Fibroblast of peridontal ligament (primary cell): ENCODE results near the gene ANG.

Experiments
- DNase-seq: peaks from one replicate; pipeline ENCODE4 v3.0.0-alpha.2; 2010; ENCODE audit errors: extremely low read depth

The ANG gene

GRCh38 chr14:20676072-20676471, 12.5 kb upstream of the ANG start:
- DNase-seq, result no peak

- DNase-seq, result peak; percentile 51
These were observed 8.7 kb upstream of the ANG start for GRCh38 chr14:20679907-20680306.

DNA sequence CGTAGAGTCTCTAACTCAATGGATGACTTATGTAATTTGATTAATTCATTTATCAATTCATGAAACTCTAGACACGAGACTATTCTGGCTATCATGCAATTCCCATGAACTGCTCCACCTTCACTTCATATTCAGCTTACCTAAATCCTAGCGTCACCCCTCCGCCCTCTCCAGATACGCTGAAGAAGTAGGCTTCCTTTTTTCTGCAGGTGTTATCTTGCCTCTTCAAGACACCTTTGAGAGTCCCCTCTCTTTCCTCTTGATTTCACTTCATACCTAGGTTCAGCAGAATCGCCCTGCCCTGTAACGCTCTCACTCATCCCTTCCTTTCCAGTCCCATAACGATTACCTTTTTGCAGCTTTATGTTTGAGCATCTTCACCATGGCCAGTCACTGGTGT, 8.2 kb upstream of the ANG start:
- no peak for DNase-seq

GRCh38 chr14:20680843-20681347, 7.7 kb upstream of the ANG start:
- no peak for DNase-seq

DNA sequence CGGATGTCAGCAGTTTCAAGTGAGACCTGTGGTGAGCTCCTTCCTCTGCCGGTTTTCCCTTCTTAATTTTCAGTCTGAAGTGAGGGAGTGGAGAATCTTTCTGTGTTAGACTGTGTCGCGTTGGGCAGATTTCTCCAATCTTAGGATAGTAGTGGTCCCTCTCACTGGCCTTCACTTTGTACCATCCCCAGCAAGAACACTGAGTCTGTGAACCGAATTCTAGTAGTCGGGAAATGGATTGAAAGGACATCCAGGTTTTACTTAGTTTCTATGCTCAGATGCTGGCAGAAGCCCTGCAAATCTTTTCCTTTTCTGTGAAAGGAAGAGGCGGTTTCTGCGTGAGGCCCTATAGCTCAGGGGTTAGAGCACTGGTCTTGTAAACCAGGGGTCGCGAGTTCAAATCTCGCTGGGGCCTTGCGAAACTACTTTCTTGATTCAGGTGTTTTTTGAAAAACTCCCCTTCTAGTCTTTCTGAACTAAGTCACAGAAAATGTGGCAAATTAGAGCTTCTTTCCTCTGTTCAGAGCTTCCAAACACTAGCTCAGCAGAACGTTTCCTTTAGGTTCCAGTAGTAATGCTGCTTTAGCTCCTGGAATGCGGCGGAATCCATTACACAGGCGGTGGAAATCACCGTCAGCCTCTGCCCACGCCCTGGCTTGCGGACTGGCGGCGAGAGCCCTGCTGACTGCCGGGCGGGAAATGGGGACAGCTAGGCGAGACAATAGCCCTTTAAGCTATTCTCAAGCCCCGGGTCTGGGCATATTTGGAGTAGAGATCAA, 7.0 kb upstream of the ANG start:
- peak; percentile 94 for DNase-seq

DNA sequence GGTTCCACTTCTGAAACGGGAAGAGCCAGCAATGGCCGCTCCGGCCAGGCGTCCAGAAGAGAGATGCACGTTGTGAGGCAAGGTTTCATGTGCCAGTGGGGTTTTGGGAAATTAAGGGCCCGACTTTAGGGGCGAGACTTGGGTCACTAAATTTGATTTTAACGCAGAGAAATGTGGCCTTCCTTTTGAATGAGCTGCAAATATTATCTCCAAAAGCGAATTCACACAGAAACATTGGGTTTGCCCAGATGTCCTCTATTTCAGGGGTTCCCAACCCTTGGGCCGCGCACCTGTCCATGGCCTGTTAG, 6.5 kb upstream of the ANG start:
- no peak for DNase-seq

DNA sequence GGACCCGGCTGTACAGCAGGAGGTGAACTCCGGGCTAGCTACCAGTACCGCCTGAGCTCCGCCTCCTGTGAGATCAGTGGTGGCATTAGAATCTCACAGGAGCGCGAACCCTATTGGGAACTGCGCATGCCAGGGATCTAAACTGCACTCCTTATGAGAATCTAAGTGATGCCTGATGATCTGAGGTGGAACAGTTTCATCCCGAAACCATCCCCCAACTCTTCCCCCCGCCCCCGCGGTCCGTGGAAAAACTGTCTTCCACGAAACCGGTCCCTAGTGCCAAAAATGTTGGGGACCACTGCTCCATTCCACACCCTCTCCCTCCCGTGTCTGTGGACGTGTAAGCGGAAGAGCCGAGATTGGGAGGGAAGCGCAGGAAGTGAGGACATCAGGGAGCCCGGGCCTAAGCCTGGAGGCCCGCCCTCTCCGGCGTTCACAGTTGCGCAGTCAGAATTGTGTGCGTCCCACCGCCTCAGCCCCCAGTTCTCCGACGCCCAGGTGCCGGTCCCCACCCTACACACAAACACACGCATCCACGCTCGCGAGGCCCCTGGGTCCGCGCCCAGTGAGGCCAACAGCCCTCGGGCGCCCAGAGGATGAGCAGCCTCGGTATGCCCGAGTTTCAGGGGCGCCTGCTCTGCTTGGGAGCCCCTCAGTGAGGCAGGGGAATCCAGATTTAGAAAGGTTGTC, 6.0 kb upstream of the ANG start:
- DNase-seq, result peak; percentile 94

- peak; percentile 97 for DNase-seq
These were observed 5.3 kb upstream of the ANG start for GRCh38 chr14:20683125-20683890.

DNA sequence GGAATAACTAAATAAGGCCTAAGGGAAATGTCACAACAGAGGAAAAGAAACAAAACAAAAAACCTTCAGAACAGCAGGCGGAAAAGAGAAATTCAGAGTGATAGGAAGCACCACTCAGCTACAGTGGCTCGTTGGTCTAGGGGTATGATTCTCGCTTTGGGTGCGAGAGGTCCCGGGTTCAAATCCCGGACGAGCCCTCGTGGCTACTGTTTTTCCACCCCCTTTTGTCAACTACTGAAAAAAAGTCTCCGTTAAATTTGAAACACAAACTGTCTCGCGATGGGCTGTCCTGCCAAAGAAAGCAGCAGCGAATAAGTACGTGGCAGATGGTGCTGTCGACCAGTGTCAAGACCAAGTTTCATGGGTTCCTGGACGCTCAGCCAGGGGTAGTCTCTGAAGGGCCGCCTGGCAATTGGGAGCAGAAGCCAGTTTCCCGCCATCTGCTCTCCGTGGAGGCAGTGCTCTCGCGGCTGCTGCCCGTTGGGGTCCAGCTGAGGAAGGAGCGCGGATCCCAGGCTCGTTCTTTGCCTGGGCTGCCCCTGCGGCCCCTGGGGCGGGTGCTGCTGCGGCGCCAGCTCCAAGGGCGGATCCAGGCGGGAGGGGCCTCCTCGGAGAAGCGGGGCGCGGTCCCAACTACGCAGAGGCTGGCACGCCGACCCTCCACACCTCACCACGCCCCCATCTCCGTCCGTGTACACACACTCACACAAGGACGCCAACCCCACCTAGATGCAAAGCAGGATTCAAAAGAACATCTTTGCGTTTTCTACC, 4.5 kb upstream of the ANG start, which contains the start of gene RNASE4:
Gene RNASE4 (plus strand): TSS at position 670 of the 771 bp plus-strand sequence. CDS start 14,812 bp downstream, outside the sequence.
- DNase-seq, result peak; percentile 93

GRCh38 chr14:20684662-20685456, 3.7 kb upstream of the ANG start:
- DNase-seq, result peak; percentile 58

- DNase-seq, result peak; percentile 42
These were observed 2.0 kb upstream of the ANG start for GRCh38 chr14:20686386-20687143.

DNA sequence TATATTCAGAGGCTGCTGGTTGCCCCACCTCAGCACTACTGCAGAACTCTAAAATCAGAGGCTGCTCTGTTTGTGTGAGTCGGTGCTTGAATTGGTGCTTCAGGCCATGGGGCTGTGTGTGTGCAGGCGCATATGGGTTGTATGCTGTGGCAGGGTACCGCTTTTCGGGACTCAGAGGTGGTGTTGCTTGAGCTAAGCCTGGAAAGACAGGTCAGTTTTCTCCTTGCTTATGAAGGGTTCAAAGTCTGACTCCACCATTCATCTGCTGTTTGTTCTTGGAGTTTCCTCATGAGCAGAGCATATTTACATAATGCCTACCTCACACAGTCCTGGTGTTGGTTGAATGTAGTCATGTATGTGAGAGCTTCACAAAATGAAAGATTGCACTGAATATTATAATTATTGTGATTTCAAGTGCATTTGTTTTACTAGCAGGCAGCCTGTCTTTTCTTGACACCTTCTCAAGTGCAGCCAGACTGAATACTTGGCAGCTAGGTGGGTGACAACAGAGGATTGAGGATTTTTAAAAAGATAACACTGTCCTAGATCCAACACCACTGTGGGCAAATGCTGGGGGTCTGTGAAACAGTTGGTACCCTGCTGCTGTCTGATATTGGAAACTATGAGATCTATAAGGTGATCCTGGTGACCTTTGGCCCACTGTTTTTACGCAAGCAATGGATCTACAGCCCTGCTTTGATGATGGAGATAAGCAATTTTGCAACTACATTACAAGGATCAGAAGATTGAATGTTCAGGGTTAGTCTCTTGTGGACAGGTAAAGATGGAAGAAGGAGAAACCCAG, 1.0 kb upstream of the ANG start:
- DNase-seq, result no peak

GRCh38 chr14:20690848-20691640, 2.5 kb downstream of the ANG start:
- DNase-seq, result peak; percentile 84

GRCh38 chr14:20692116-20692751, 3.7 kb downstream of the ANG start:
- no peak for DNase-seq

DNA sequence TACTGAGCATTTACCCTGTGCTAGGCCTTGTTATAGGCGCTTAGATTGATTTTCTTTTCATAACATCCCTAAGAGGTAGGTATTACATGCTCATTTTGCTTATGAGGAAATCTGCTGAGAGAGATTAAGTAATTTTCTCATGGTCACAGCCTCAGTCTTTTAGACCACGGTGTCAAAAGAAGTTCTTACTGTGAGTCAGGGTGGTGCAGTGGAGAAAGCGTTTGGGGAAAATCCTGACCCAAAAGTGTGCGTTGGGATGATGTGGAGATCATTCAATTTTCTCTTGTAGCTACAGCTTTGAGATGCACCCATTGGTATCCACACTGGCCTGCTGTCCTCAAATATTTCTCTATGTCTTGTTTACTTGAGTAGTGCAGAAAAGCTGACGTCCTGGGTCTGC, 8.2 kb downstream of the ANG start:
- DNase-seq, result no peak

DNA sequence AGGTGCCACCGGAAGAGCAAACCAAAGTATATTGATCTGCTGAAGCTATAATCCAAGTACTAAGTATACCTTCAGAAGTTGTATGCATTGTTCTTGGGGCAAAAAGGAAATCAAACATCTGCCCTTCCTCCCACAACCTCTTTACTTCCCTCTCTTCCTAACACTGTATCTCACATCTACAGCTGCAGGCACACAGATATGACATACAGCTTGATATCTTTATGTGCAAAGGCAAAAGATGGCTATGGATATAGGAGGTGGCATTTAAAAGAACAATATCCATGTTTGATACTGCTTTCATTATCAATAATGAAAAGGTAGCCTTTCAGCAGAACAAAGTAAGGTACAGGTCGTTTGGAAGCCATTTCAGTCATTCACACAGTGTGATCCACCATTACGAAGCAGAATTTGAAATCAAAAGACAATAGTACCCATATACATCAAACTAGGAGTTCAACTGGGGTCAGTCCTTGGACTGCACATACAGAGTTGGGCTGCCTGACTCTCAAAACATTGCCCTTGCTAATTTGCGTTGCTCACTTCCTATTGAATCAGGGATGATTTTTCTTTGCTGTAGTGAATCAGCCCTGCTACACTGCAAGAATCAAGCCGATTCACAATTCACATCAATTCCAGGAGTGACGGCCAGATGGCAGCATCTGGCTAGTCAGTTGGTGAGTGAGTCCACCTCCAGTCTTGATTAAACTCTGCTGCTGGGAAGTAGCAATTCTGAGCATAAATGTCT, 8.9 kb downstream of the ANG start:
- DNase-seq, result peak; percentile 74

DNA sequence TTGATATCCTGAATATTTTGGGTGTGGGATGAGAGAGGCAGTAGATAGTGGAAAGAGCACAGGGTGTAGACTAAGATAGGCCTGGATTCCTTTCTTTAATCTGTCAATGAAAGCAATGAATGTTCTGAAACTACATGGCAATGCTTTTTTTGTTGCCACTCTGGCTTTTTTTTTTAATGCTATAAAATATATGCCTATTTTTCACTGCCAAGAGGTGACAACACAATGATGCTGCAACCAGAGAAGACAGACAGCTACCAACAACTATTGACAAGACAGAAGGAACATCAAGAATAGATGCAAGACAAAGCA, 9.4 kb downstream of the ANG start:
- DNase-seq, result no peak
